A673 (cell line): ENCODE data around the gene MALL. TPM values are rescaled to one million over a fixed set of nuclear protein-coding genes. Genes with fewer than 3 reads are reported as not detected.

Source experiments
- BruUV-seq: library from RNA; stranded (reverse); fragments of 400-500 nt; replicated peaks from 2 replicates; lab custom pipeline; 2021; lab: Mats Ljungman, UMichigan
- CTCF ChIA-PET: fragments of 300-600 bp; sonication (Branson Sonifier 250); formaldehyde crosslinking; loops from one replicate; lab custom pipeline; 2022; ENCODE audit warnings: antibody characterized with exemption; lab: Charles Lee
- POLR2A ChIA-PET: fragments of 300-600 bp; sonication (Branson Sonifier 250); formaldehyde crosslinking; loops from one replicate; lab custom pipeline; 2022; ENCODE audit warnings: antibody characterized with exemption; ENCODE audit not compliant: low non-redundant PET; lab: Charles Lee
- DNase-seq: peaks from one replicate; pipeline ENCODE4 v3.0.0-alpha.2; 2015; ENCODE audit warnings: low spot score
- H3K27ac ChIP-seq: fragments of 200-600 bp; sonication (generic); 2 replicates; pipeline ENCODE4 v1.5.1; 2016; ENCODE audit warnings: mixed run types, low read depth, mild to moderate bottlenecking, mixed read lengths, antibody characterized with exemption, low read length; ENCODE audit not compliant: poor library complexity, severe bottlenecking
- H3K27me3 ChIP-seq: fragments of 200-600 bp; sonication (generic); replicated peaks from 2 replicates; pipeline ENCODE4 v1.6.1; 2017; ENCODE audit warnings: mixed run types, low read depth, mild to moderate bottlenecking, mixed read lengths, antibody characterized with exemption, low read length; ENCODE audit not compliant: insufficient read depth, poor library complexity
- H3K36me3 ChIP-seq: fragments of 200-600 bp; sonication (generic); 2 replicates; pipeline ENCODE4 v1.6.1; 2016; ENCODE audit warnings: mixed run types, mild to moderate bottlenecking, mixed read lengths, antibody characterized with exemption, low read length; ENCODE audit not compliant: insufficient read depth, poor library complexity, severe bottlenecking
- H3K4me1 ChIP-seq: fragments of 200-600 bp; sonication (generic); 2 replicates; pipeline ENCODE4 v1.6.1; 2017; ENCODE audit warnings: mixed run types, mild to moderate bottlenecking, mixed read lengths, antibody characterized with exemption, low read length; ENCODE audit not compliant: insufficient read depth, poor library complexity, severe bottlenecking
- H3K4me3 ChIP-seq: fragments of 200-600 bp; sonication (generic); 2 replicates; pipeline ENCODE4 v1.5.1; 2016; ENCODE audit warnings: low read depth, mixed run types, mild to moderate bottlenecking, mixed read lengths, low read length; ENCODE audit not compliant: poor library complexity, severe bottlenecking
- H3K9me3 ChIP-seq: fragments of 200-600 bp; sonication (generic); 2 replicates; pipeline ENCODE4 v1.6.1; 2016; ENCODE audit warnings: mixed run types, low read depth, mild to moderate bottlenecking, mixed read lengths, antibody characterized with exemption, low read length; ENCODE audit not compliant: poor library complexity, severe bottlenecking
- CTCF ChIP-seq: fragments of 300-800, 200-600 bp; sonication (generic); conservative IDR thresholded peaks from 2 replicates; pipeline ENCODE4 v1.5.1; 2017; ENCODE audit warnings: low read depth, mild to moderate bottlenecking, antibody characterized with exemption, low read length, moderate library complexity, mixed read lengths
- EZH2 ChIP-seq: fragments of 200-600 bp; sonication (generic); IDR thresholded peaks from 2 replicates; pipeline ENCODE4 v1.6.1; 2017; ENCODE audit warnings: borderline replicate concordance, low read depth, mild to moderate bottlenecking, mixed read lengths, antibody characterized with exemption, low read length; ENCODE audit not compliant: poor library complexity, severe bottlenecking
- intact Hi-C: fragments of 100-400 bp; cut with micrococcal nuclease; formaldehyde crosslinking; loops from one replicate; pipeline ENCODE4 v1.10.0; 2022; ENCODE audit not compliant: unreplicated experiment
- total RNA-seq: library from RNA; stranded (reverse); gene quantifications from 2 replicates; pipeline ENCODE4 v1.2.3, GENCODE V29; 2021

The MALL gene
- total RNA-seq, 1 experiment from 2014 or later, result 0.17 TPM

- no peak for TF ChIP-seq EZH2
- intact Hi-C loops, result no loop called here
- no peaks in the 10 kb centered on the region for H3K27me3 ChIP-seq
- no peak for DNase-seq
- ChIA-PET POLR2A (no interaction called here), CTCF (no interaction called here)
- no peak overlapping the region for H3K4me3 ChIP-seq
- H3K27ac ChIP-seq, result no peak overlapping the region
- peaks cover 16% of the 10 kb centered on the region for H3K4me1 ChIP-seq
- BruUV-seq, result no TSS peak
- no peaks in the 10 kb centered on the region for H3K9me3 ChIP-seq
- H3K36me3 ChIP-seq, result no peaks in the 10 kb centered on the region
Measured at GRCh38 chr2:110107092-110108079, 8.2 kb downstream of the MALL start.

GRCh38 chr2:110106642-110107041, 9.0 kb downstream of the MALL start:
- TF ChIP-seq EZH2, result no peak
- DNase-seq, result peak; percentile 19
- intact Hi-C loops, result no loop called here
- H3K36me3 ChIP-seq, result no peaks in the 10 kb centered on the region
- peaks cover 22% of the 10 kb centered on the region for H3K4me1 ChIP-seq
- CTCF ChIA-PET, result no interaction called here
- POLR2A ChIA-PET, result no interaction called here
- no TSS peak for BruUV-seq
- no peak overlapping the region for H3K4me3 ChIP-seq
- H3K9me3 ChIP-seq, result no peaks in the 10 kb centered on the region
- no peak overlapping the region for H3K27ac ChIP-seq
- no peaks in the 10 kb centered on the region for H3K27me3 ChIP-seq

GRCh38 chr2:110105608-110106467, 9.8 kb downstream of the MALL start:
- no peak for TF ChIP-seq EZH2
- no peak for TF ChIP-seq CTCF
- DNase-seq, result peak; percentile 61
- no peak overlapping the region for H3K4me3 ChIP-seq
- no peaks in the 10 kb centered on the region for H3K36me3 ChIP-seq
- no TSS peak for BruUV-seq
- intact Hi-C loops, result no loop called here
- no peak overlapping the region for H3K27ac ChIP-seq
- ChIA-PET POLR2A (no interaction called here), CTCF (no interaction called here)
- H3K27me3 ChIP-seq, result no peaks in the 10 kb centered on the region
- peaks cover 31% of the 10 kb centered on the region for H3K4me1 ChIP-seq
- no peaks in the 10 kb centered on the region for H3K9me3 ChIP-seq

- BruUV-seq, result no TSS peak
- H3K9me3 ChIP-seq, result no peaks in the 10 kb centered on the region
- H3K4me1 ChIP-seq, result peaks cover 32% of the 10 kb centered on the region
- no peak overlapping the region for H3K27ac ChIP-seq
- intact Hi-C loops, result no loop called here
- no peaks in the 10 kb centered on the region for H3K27me3 ChIP-seq
- TF ChIP-seq CTCF (no peak), EZH2 (no peak)
- ChIA-PET CTCF (no interaction called here), POLR2A (no interaction called here)
- no peak for DNase-seq
- no peaks in the 10 kb centered on the region for H3K36me3 ChIP-seq
- H3K4me3 ChIP-seq, result no peak overlapping the region
Measured at GRCh38 chr2:110105183-110105582, 10.4 kb downstream of the MALL start.
